Heart left ventricle (tissue), 13 donors: ENCODE data around the gene YBX2.

Experiments used
- POLR2A ChIP-seq, 2 donors: fragments of 450-650 bp; IDR thresholded peaks; one replicate each; pipeline ENCODE4 v1.6.1; 2017; ENCODE audit warnings: antibody characterized with exemption in 2 of 2, mild to moderate bottlenecking in 2 of 2, moderate library complexity in 2 of 2
- TF ChIP-seq, protein P1 (sequence below), 12 donors: fragments of 200-600 bp; sonication (generic) in 4 of 12; IDR thresholded peaks; one replicate each; pipeline versions ENCODE4 v1.5.0 to v1.8.0; 2018 to 2022; ENCODE audit warnings: antibody characterized with exemption in 12 of 12, mild to moderate bottlenecking in 5 of 12
- donor health status: ischemic (EF 13 %, LVEDD 7.1; RV severe dilation, severe dysfunction).
- donor health status: DM: no; HTN: yes; CAD: no.
- donor health status: DM: no; HTN: no; CAD: no.
- donor health status: ischemic (EF 25% LVEDD 6.9; RV normal size, moderate dysfunction).
- donor health status: ischemic (EF 25% LVEDD 5.7; RV mildly dilated, moderate dysfunction).
- donor health status: ischemic (EF 35%, LVEDD 5.7; RV mildly dilated, moderate dysfunction).
- donor health status: nonischemic (EF 11% LVEDD 7.7; RV severe dilation, severe dysfunction).
- donor health status: DM: yes; HTN: yes; CAD: no.
- donor health status: PGD.
- donor health status: ischemic (EF 29% LVEDD 5.4; RV normal size, mild dysfunction).
- donor health status: nonischemic (EF 23%, LVEDD 6.1; RV moderate dilation, normal function).

DNA sequence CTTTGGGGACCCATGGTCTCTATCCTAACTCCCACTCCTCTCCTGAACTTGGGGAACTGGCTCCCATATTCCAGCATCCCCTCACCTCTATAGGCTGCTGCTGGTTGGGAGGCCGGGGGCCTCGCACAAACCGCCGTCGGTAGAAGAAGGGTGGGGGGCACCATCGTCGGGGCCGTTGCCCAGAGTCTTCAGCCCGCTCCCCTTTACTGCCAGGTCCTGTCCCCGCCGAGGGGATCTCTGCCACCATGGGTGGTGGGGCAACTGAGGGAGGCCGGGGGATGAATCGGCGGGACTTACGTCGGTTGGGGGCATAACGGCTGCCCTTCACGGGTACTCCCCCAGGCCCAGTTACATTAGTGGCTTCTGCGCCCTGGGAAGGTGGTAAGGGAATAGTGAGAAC lies 4.3 kb downstream of the YBX2 start:
- no peak for TF ChIP-seq POLR2A (IDR thresholded peaks at IDR 0.05)
- TF ChIP-seq, protein P1, sequence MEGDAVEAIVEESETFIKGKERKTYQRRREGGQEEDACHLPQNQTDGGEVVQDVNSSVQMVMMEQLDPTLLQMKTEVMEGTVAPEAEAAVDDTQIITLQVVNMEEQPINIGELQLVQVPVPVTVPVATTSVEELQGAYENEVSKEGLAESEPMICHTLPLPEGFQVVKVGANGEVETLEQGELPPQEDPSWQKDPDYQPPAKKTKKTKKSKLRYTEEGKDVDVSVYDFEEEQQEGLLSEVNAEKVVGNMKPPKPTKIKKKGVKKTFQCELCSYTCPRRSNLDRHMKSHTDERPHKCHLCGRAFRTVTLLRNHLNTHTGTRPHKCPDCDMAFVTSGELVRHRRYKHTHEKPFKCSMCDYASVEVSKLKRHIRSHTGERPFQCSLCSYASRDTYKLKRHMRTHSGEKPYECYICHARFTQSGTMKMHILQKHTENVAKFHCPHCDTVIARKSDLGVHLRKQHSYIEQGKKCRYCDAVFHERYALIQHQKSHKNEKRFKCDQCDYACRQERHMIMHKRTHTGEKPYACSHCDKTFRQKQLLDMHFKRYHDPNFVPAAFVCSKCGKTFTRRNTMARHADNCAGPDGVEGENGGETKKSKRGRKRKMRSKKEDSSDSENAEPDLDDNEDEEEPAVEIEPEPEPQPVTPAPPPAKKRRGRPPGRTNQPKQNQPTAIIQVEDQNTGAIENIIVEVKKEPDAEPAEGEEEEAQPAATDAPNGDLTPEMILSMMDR (IDR thresholded peaks at IDR 0.05) = no peak
